ENCODE measurements around the gene ZNF324B. TPM values are rescaled to one million over a fixed set of nuclear protein-coding genes. Genes with fewer than 3 reads are reported as not detected.

The ZNF324B gene
- polyA plus RNA-seq, 3 donors, result 0.46 to 3.1 (median 0.82) TPM

- DNase-seq, result no peak
- peaks cover 21 to 27% of the 10 kb centered on the region in 2 donors for H3K36me3 Mint-ChIP-seq
- peaks cover 17% of the 10 kb centered on the region for H3K4me1 Mint-ChIP-seq
- TF ChIP-seq CTCF (IDR thresholded peaks at IDR 0.05), result no peak
- peak overlapping the region; percentile 92 for H2AFZ ChIP-seq (ENCODE audit: insufficient read depth, low read depth, low read length, poor library complexity, severe bottlenecking)
- H3K4me3 ChIP-seq (replicated peaks in 1 of 3; ENCODE audit: low read depth in 2 of 3, low read length in 3 of 3), result peak overlapping the region; percentile 54 to 81 (median 68)
- peaks cover 2 to 6% (median 2%) of the 10 kb centered on the region in 3 donors for H3K27me3 Mint-ChIP-seq (ENCODE audit: low read depth in 3 of 3)
- peaks cover 14 to 21% of the 10 kb centered on the region in 2 donors for H3K4me1 ChIP-seq (ENCODE audit: control insufficient read depth in 1 of 2, insufficient read depth in 2 of 2, low read length in 2 of 2)
- intact Hi-C loops (cut with micrococcal nuclease), result no loop called here
- peak overlapping the region; percentile 86 to 95 for H3K4me3 Mint-ChIP-seq
- H3K9me3 Mint-ChIP-seq, result no peaks in the 10 kb centered on the region
- 5% methylated on average over 27 of the region's 27 CpGs for WGBS (ENCODE audit: insufficient coverage)
- no peaks in the 10 kb centered on the region for H3K9me3 ChIP-seq (replicated peaks in 1 of 2; ENCODE audit: control insufficient read depth in 1 of 2, insufficient read depth in 1 of 2, low read length in 2 of 2)
- peaks cover 17 to 21% of the 10 kb centered on the region in 2 donors for H3K36me3 ChIP-seq (replicated peaks in 1 of 2; ENCODE audit: control insufficient read depth in 1 of 2, insufficient read depth in 2 of 2, low read length in 2 of 2)
- no peaks in the 10 kb centered on the region for H3K27me3 ChIP-seq (ENCODE audit: control insufficient read depth in 2 of 2, insufficient read depth in 2 of 2, low read length in 2 of 2)
- H3K27ac ChIP-seq (ENCODE audit: low read depth in 1 of 2, low read length in 2 of 2), result peak overlapping the region; percentile 80 to 89
- peak overlapping the region; percentile 70 for H3K9ac ChIP-seq (ENCODE audit: insufficient read depth, low read length, poor library complexity, severe bottlenecking)
- H4K20me1 ChIP-seq (ENCODE audit: insufficient read depth, low read length), result no peaks in the 10 kb centered on the region
- H3K79me2 ChIP-seq (ENCODE audit: insufficient read depth, low read length), result no peaks in the 10 kb centered on the region
- H3K27ac Mint-ChIP-seq, result peak overlapping the region; percentile 43 to 99 (median 95)
- H3K4me2 ChIP-seq (replicated peaks; ENCODE audit: extremely low read depth, low read length, poor library complexity, severe bottlenecking), result peak overlapping the region; percentile 88
These were observed 25.1 kb downstream of the ZNF324B start for GRCh38 chr19:58476498-58477015.

DNA sequence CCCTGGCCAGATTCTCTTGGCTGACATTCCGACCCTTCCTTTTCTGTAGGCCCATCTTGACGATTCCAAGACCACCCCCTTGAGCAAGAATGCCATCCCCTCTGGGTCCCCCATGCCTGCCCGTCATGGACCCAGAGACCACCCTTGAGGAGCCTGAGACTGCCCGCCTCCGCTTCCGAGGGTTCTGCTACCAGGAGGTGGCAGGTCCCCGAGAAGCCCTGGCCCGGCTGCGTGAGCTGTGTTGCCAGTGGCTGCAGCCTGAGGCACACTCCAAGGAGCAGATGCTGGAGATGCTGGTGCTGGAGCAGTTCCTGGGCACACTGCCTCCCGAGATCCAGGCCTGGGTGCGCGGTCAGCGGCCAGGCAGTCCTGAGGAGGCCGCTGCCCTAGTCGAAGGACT, 25.7 kb downstream of the ZNF324B start:
- Mint-ChIP-seq H3K4me3 (peak overlapping the region; percentile 86 to 95), H3K27me3 (ENCODE audit: low read depth in 3 of 3) (peaks cover 2 to 6% (median 2%) of the 10 kb centered on the region in 3 donors), H3K9me3 (no peaks in the 10 kb centered on the region), H3K36me3 (peaks cover 15 to 21% of the 10 kb centered on the region in 2 donors), H3K27ac (peak overlapping the region in 6 of 7 donors; percentile 43 to 99 (median 90)), H3K4me1 (peaks cover 17% of the 10 kb centered on the region)
- peak overlapping the region in 1 of 3 experiments; percentile 81 for H3K4me3 ChIP-seq (replicated peaks in 1 of 3; ENCODE audit: low read depth in 2 of 3, low read length in 3 of 3)
- no peaks in the 10 kb centered on the region for H3K27me3 ChIP-seq (ENCODE audit: control insufficient read depth in 2 of 2, insufficient read depth in 2 of 2, low read length in 2 of 2)
- peaks cover 12 to 15% of the 10 kb centered on the region in 2 donors for H3K36me3 ChIP-seq (replicated peaks in 1 of 2; ENCODE audit: control insufficient read depth in 1 of 2, insufficient read depth in 2 of 2, low read length in 2 of 2)
- TF ChIP-seq CTCF (IDR thresholded peaks at IDR 0.05), result no peak
- peaks cover 14 to 21% of the 10 kb centered on the region in 2 donors for H3K4me1 ChIP-seq (ENCODE audit: control insufficient read depth in 1 of 2, insufficient read depth in 2 of 2, low read length in 2 of 2)
- peak overlapping the region; percentile 88 for H3K4me2 ChIP-seq (replicated peaks; ENCODE audit: extremely low read depth, low read length, poor library complexity, severe bottlenecking)
- intact Hi-C loops (cut with micrococcal nuclease), result no loop called here
- peak overlapping the region; percentile 92 for H2AFZ ChIP-seq (ENCODE audit: insufficient read depth, low read depth, low read length, poor library complexity, severe bottlenecking)
- no peaks in the 10 kb centered on the region for H3K79me2 ChIP-seq (ENCODE audit: insufficient read depth, low read length)
- DNase-seq, result peak in 1 of 3 donors; percentile 6
- no peak overlapping the region for H3K9ac ChIP-seq (ENCODE audit: insufficient read depth, low read length, poor library complexity, severe bottlenecking)
- H3K27ac ChIP-seq (ENCODE audit: low read depth in 1 of 2, low read length in 2 of 2), result no peak overlapping the region
- no peaks in the 10 kb centered on the region for H4K20me1 ChIP-seq (ENCODE audit: insufficient read depth, low read length)
- 95% methylated on average over 11 of the region's 15 CpGs for WGBS (ENCODE audit: insufficient coverage)
- H3K9me3 ChIP-seq (replicated peaks in 1 of 2; ENCODE audit: control insufficient read depth in 1 of 2, insufficient read depth in 1 of 2, low read length in 2 of 2), result no peaks in the 10 kb centered on the region

Data from CD14-positive monocyte (primary cell).